KOPT-K1 (cell line): ENCODE results near the gene NIP7.
A peak's percentile ranks its signal among the peaks of the same experiment; 100 is the strongest.

Source experiments
- H3K27ac ChIP-seq: fragments of 200-600 bp; sonication (generic); 2 replicates; pipeline ENCODE4 v1.5.1; 2016; ENCODE audit warnings: antibody characterized with exemption, mild to moderate bottlenecking, low read depth, low read length; ENCODE audit not compliant: poor library complexity, severe bottlenecking
- H3K36me3 ChIP-seq: fragments of 200-600 bp; sonication (generic); 2 replicates; pipeline ENCODE4 v1.5.1; 2017; ENCODE audit warnings: antibody characterized with exemption, mild to moderate bottlenecking, low read length, moderate library complexity; ENCODE audit not compliant: insufficient read depth
- H3K9me3 ChIP-seq: fragments of 200-600 bp; sonication (generic); 2 replicates; pipeline ENCODE4 v1.5.1; 2017; ENCODE audit warnings: antibody characterized with exemption, low read length, mild to moderate bottlenecking; ENCODE audit not compliant: insufficient read depth, poor library complexity, severe bottlenecking

NIP7 gene

GRCh38 chr16:69311533-69312387 lies 27.8 kb upstream of the NIP7 start:
- Histone ChIP-seq H3K36me3 (peaks cover 39% of the 10 kb centered on the region), H3K27ac (peak overlapping the region; percentile 88), H3K9me3 (no peaks in the 10 kb centered on the region)

- peaks cover 55% of the 10 kb centered on the region for H3K36me3 ChIP-seq
- H3K27ac ChIP-seq: no peak overlapping the region
- H3K9me3 ChIP-seq: no peaks in the 10 kb centered on the region
Measured at GRCh38 chr16:69313469-69313868, 26.1 kb upstream of the NIP7 start.

DNA sequence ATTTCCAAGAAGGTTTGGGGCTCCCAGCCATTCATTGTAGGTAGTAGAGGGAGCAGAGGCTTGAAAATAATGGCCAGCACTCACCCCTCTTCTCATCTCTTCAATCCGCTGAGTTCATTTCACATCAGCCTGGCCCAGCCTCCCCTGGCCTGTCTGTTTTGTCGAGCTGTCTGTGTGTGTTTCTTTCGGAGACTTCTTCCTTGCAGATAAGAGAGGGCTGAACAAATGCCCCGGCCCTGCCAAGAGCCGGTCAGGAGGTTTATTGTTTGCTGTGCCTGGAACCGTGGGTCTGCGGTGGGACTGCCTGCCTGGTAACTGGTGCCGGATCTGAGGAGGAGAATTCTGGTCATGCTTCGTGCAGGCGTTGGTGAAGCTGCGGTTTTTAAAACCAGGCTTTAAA lies 25.0 kb upstream of the NIP7 start:
- H3K36me3 ChIP-seq: peaks cover 66% of the 10 kb centered on the region

DNA sequence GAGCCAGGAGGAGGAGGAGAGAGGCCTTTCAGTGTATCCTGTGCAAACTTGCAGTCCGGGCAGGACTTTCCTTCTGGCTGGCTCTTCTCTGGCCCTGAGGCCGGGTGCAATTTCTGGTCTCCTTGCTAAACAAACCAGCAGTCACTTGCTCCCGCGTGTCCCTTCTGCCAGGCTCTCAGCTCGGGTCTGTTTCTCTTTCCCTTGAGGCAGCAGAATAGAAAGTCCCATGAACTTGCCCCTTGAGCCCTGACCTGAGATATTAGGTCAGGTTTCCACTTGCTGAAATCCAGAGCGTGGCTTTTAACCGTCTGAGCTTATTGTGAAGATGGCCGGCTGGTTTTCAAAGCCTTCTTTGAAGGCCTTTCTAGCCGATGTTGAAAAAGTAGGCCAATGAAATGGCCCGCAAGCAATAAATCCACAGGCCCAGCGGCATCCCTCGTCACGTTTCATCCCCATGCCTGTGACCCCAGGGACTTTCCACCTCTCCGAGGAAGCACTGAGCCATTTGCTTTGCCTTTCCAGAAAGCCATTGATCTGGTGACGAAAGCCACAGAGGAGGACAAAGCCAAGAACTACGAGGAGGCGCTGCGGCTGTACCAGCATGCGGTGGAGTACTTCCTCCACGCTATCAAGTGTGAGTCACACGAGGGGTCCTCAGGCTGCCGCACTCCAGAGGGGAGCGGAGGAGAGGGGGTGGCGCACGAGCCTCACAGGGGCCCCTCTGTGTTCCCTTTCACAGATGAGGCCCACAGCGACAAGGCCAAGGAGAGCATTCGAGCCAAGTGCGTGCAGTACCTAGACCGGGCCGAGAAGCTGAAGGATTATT lies 23.9 kb upstream of the NIP7 start:
- Histone ChIP-seq H3K36me3 (peaks cover 78% of the 10 kb centered on the region), H3K27ac (no peak overlapping the region)

More for the DNA sequence above, 25.0 kb upstream of the NIP7 start:
- Histone ChIP-seq H3K9me3 (no peaks in the 10 kb centered on the region), H3K27ac (no peak overlapping the region)

DNA sequence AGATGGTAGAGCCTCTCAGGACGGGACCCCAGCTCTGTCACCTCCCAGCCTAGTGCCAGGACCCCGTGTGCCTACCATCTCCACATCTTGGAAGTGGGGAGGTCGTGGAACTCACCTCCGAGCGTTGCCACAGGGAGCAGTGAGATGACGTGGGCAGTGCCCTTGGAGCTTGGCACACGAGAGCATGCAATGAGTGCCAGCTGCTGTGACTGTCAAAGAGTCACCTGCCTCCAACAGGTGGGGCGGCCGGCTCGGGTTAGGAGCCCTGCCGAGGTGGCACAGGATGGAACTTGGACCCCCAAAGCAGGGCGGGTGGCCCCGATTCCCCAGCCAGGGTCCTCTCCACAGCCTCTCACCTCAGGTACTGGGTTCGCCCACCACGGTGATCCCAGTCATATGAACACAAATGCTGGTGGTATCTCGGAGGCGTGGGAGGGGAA lies 23.0 kb upstream of the NIP7 start:
- H3K9me3 ChIP-seq: no peaks in the 10 kb centered on the region
- H3K36me3 ChIP-seq: peaks cover 87% of the 10 kb centered on the region
- no peak overlapping the region for H3K27ac ChIP-seq

More for the DNA sequence above, 23.9 kb upstream of the NIP7 start:
- H3K9me3 ChIP-seq: no peaks in the 10 kb centered on the region

DNA sequence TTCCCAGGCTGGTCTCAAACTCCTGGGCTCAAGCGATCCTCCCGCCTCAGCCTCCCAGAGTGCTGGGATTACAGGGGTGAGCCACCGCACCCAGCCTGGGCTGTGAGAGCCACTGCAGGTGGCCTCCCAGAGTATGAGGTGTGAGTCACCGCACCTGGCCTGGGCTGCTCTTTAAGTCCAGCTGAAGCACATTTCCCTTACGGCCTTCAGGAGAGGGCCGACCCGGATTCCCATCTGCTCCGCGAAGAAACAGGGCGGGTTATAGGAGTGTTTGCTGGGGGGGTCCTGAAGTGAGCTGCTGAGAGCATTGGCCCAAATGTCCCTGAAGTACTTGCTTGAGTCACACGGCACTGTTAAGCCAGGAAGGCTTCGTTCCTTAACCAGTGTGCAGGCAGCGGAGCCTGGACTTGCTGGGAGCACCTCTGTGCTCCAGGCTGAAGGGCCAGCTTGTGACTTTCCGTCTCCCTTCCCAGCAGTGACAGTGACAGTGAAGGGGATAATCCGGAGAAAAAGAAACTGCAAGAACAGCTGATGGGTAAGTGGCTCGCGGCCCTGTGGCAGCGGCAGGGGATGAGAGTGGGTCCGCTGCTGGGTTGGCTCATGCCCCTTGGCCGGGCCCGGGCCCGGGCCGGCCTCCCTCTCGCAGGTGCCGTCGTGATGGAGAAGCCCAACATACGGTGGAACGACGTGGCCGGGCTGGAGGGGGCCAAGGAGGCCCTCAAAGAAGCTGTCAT lies 21.2 kb upstream of the NIP7 start:
- Histone ChIP-seq H3K9me3 (no peaks in the 10 kb centered on the region), H3K27ac (no peak overlapping the region), H3K36me3 (peaks cover 100% of the 10 kb centered on the region)

DNA sequence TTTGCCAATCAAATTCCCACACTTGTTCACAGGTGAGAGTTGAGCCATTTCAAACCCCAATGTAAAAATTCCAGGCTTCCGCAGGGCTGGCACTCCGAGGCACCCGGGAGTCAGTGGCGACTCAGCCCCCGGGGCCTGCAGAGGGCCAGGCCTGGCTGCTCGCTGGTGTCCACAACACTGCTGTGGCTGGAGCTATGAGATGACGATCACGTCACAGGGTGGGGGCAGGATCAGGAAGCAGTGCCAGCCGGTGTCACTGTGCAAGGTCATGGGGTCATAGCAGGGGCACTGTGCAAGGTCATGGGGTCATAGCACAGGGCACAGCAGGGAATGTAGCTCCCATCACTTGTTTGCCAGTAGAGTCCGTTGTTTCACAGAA lies 20.7 kb upstream of the NIP7 start:
- Histone ChIP-seq H3K9me3 (no peaks in the 10 kb centered on the region), H3K36me3 (peaks cover 100% of the 10 kb centered on the region), H3K27ac (no peak overlapping the region)

GRCh38 chr16:69319381-69319780 lies 20.2 kb upstream of the NIP7 start:
- Histone ChIP-seq H3K36me3 (peaks cover 100% of the 10 kb centered on the region), H3K27ac (no peak overlapping the region), H3K9me3 (no peaks in the 10 kb centered on the region)

GRCh38 chr16:69319826-69320739 lies 19.5 kb upstream of the NIP7 start:
- H3K36me3 ChIP-seq: peaks cover 100% of the 10 kb centered on the region
- H3K9me3 ChIP-seq: no peaks in the 10 kb centered on the region
- H3K27ac ChIP-seq: no peak overlapping the region

GRCh38 chr16:69320740-69321073 lies 18.9 kb upstream of the NIP7 start:
- no peak overlapping the region for H3K27ac ChIP-seq
- H3K9me3 ChIP-seq: no peaks in the 10 kb centered on the region
- H3K36me3 ChIP-seq: peaks cover 100% of the 10 kb centered on the region

GRCh38 chr16:69321080-69321479 lies 18.5 kb upstream of the NIP7 start:
- H3K9me3 ChIP-seq: no peaks in the 10 kb centered on the region
- H3K36me3 ChIP-seq: peaks cover 100% of the 10 kb centered on the region
- no peak overlapping the region for H3K27ac ChIP-seq

GRCh38 chr16:69322343-69322742 lies 17.2 kb upstream of the NIP7 start:
- Histone ChIP-seq H3K36me3 (peaks cover 100% of the 10 kb centered on the region), H3K9me3 (no peaks in the 10 kb centered on the region), H3K27ac (no peak overlapping the region)

DNA sequence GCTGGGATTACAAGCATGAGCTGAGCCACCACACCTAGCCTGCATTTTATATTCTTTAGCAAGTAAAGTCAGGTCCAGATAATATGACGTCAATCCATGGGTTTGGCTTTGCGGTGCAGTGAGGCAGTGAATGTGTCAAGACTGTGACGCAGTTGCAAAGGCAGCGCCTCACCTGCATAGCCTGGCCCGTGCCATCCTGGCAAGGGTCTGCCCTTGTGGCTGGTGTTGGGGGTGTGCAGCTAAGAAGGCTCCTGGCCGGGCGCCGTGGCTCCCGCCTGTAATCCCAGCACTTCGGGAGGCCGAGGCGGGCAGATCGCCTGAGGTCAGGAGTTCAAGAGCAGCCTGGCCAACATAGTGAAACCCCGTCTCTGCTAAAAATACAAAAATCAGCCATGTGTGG lies 16.2 kb upstream of the NIP7 start:
- peaks cover 100% of the 10 kb centered on the region for H3K36me3 ChIP-seq
- H3K9me3 ChIP-seq: no peaks in the 10 kb centered on the region
- no peak overlapping the region for H3K27ac ChIP-seq

DNA sequence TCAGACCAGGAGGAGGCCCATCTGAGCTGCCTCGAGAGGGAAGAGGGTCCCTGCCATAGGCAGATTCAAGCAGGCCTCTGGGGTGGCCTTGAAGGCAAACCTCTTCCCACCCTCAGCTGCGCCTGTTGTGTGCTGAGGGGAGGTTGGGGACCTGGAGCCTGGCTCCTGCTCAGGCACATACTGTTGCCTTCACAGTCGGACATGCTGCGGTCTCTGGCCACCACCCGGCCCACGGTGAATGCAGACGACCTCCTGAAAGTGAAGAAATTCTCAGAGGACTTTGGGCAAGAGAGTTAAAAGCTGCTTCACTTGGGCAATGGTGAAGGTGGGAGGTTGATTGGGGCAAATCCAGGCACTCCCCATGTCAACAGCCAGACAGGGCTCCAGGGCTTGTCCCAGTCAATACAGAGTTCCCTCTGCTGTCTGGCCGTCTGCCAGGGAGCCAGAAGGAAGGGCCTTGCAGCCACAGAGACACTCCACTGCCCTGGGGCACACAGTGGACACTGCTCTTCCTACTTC lies 15.5 kb upstream of the NIP7 start:
- Histone ChIP-seq H3K9me3 (no peaks in the 10 kb centered on the region), H3K36me3 (peaks cover 100% of the 10 kb centered on the region), H3K27ac (no peak overlapping the region)
